H1 (cell line): ENCODE measurements around the gene AGPAT4. TPM values are rescaled to one million over a fixed set of nuclear protein-coding genes. Genes with fewer than 3 reads are reported as not detected.

Source experiments
- ASH2L ChIP-seq: fragments of 200-600, 300-600 bp; sonication (generic); IDR thresholded peaks from one replicate; pipeline ENCODE4 v1.7.1; 2017; ENCODE audit warnings: low read length
- BACH1 ChIP-seq: IDR thresholded peaks from 2 replicates; pipeline ENCODE4 v1.6.1; 2012; ENCODE audit warnings: low read length, improper control_type of control experiment
- CHD2 ChIP-seq: IDR thresholded peaks from 2 replicates; pipeline ENCODE4 v1.6.1; 2012; ENCODE audit warnings: low read length, improper control_type of control experiment
- CREB1 ChIP-seq: IDR thresholded peaks from 2 replicates; pipeline ENCODE4 v1.6.1; 2012; ENCODE audit warnings: inconsistent platforms
- CTBP2 ChIP-seq: IDR thresholded peaks from 2 replicates; pipeline ENCODE4 v1.7.0; 2011; ENCODE audit warnings: borderline replicate concordance, mild to moderate bottlenecking, moderate library complexity, mixed read lengths, low read length; ENCODE audit not compliant: insufficient read depth, insufficient read length
- GTF2F1 ChIP-seq: IDR thresholded peaks from 2 replicates; pipeline ENCODE4 v1.6.1; 2012; ENCODE audit warnings: low read depth, low read length, improper control_type of control experiment, borderline replicate concordance
- JUND ChIP-seq: IDR thresholded peaks from 2 replicates; pipeline ENCODE4 v1.6.1; 2011; ENCODE audit warnings: mild to moderate bottlenecking, improper control_type of control experiment, low read length
- KDM5A ChIP-seq: fragments of 200-600 bp; IDR thresholded peaks from 2 replicates; pipeline ENCODE4 v1.7.1; 2012; ENCODE audit warnings: mild to moderate bottlenecking, low read length, inconsistent platforms, mixed read lengths
- PHF8 ChIP-seq: fragments of 200-600 bp; sonication (generic); conservative IDR thresholded peaks from 2 replicates; pipeline ENCODE4 v1.7.1; 2012; ENCODE audit warnings: low read depth, mild to moderate bottlenecking, inconsistent platforms, low read length, moderate library complexity
- POLR2A ChIP-seq, 2 experiments: IDR thresholded peaks; 1 replicate in 1 of 2; 2 replicates in 1 of 2; pipeline ENCODE4 v1.6.1; 2011; ENCODE audit warnings: low read depth in 2 of 2, low read length in 2 of 2, mild to moderate bottlenecking in 2 of 2; ENCODE audit errors: control extremely low read depth in 1 of 2
- POLR2AphosphoS5 ChIP-seq: IDR thresholded peaks from 2 replicates; pipeline ENCODE4 v1.6.1; 2011; ENCODE audit warnings: low read depth, low read length
- SIN3A ChIP-seq, 2 experiments: IDR thresholded peaks in 1 of 2; conservative IDR thresholded peaks in 1 of 2; 2 replicates each; pipeline ENCODE4 v1.6.1; 2011 to 2012; ENCODE audit warnings: low read length in 2 of 2, improper control_type of control experiment in 1 of 2, low read depth in 1 of 2, mild to moderate bottlenecking in 1 of 2
- SIRT6 ChIP-seq: IDR thresholded peaks from one replicate; pipeline ENCODE4 v1.7.1; 2012; ENCODE audit warnings: low read length, inconsistent platforms
- SIX5 ChIP-seq: IDR thresholded peaks from 2 replicates; pipeline ENCODE4 v1.6.1; 2011; ENCODE audit warnings: mild to moderate bottlenecking, low read depth, low read length
- SP1 ChIP-seq: IDR thresholded peaks from 2 replicates; pipeline ENCODE4 v1.6.1; 2011; ENCODE audit warnings: low read depth, low read length
- TAF1 ChIP-seq: IDR thresholded peaks from 2 replicates; pipeline ENCODE4 v1.6.1; 2011; ENCODE audit warnings: mild to moderate bottlenecking, low read depth, low read length
- TAF7 ChIP-seq: optimal IDR thresholded peaks from 2 replicates; pipeline ENCODE3; 2011; ENCODE audit warnings: low read depth, mild to moderate bottlenecking, inconsistent platforms, low read length, moderate library complexity, borderline replicate concordance
- TBP ChIP-seq: IDR thresholded peaks from 2 replicates; pipeline ENCODE4 v1.6.1; 2011; ENCODE audit warnings: low read depth, low read length, improper control_type of control experiment
- TEAD4 ChIP-seq: IDR thresholded peaks from 2 replicates; pipeline ENCODE4 v1.6.1; 2012; ENCODE audit warnings: low read depth, low read length, inconsistent platforms, mixed read lengths
- polyA plus RNA-seq, 7 experiments: library from polyadenylated mRNA; depleted of rRNA in 3 of 7; stranded (reverse) in 5 of 7; unstranded in 2 of 7; fragments of >200 nt in 5 of 7; fragments of 200-250 nt in 2 of 7; gene quantifications; 1 replicate in 5 of 7; 2 replicates in 1 of 7; 4 replicates in 1 of 7; pipeline versions ENCODE4 v1.2.1 to v1.2.3, GENCODE V29; 2011 to 2013; ENCODE audit warnings: missing spikeins in 2 of 7, mixed read lengths in 2 of 7
- total RNA-seq: library from RNA; stranded (reverse); fragmentation: NEBNext Ultra II Directional; extraction: Animal tissue kit (Norgen Biotek cat#: 25700); gene quantifications from 2 replicates; pipeline ENCODE4 v1.2.1, GENCODE V29; 2021
- TF ChIP-seq, protein P1 (sequence below): IDR thresholded peaks from 2 replicates; pipeline ENCODE4 v1.6.1; 2012; ENCODE audit warnings: inconsistent platforms

AGPAT4 gene
- total and polyA plus RNA-seq, 2 of the 8 experiments (the other 6 are each of a cell fraction or from before 2014, with no cell fraction given) = 13.5 to 23.8 TPM

DNA sequence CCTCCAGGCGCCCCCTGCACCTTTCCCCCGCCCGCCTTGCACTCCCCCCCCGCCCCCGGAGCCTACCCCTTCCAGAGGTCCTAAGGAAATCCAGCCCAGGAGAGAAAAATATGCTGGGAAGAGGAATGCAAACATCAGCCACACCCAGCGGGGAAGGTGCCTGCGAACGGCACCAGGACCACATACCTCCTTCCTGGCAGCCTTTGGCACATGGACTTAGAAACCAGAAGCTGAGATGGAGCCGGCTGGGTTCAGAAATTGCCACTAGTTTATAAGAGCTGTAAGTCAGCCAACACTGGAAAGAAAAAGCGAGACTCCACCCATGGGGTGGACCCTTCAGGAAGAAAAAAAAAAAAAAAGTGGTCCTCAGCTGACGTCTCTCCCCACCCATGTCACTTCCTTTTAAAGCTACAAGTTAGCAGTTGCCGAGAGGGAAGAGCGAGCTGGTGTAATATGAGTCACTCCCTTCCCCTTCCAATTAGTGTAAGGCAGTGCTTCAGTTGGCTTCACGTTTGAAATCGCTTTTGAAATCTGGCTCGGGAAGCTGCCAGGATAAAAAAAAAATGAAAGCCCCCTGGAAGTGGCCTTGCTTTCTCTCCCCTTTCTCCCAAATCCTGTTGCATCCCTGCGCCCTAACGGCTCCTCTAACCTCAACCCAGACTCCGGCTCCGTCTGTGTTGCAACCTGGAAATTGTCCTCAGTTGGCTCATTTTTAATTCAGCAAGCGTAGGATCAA lies at the start of gene AGPAT4 (continued):
- peak; percentile 40 for TF ChIP-seq SIX5
- no peak for TF ChIP-seq SIRT6
- no peak for TF ChIP-seq KDM5A
- TF ChIP-seq ASH2L = no peak
- peak; percentile 68 for TF ChIP-seq PHF8
- no peak for TF ChIP-seq BACH1
- peak; percentile 99 for TF ChIP-seq TAF7
- peak; percentile 100 for TF ChIP-seq TAF1
- 0 out of 2 replicates have a peak, but pooled peaks have one; percentile 15 for TF ChIP-seq CHD2
- no peak for TF ChIP-seq CTBP2
- TF ChIP-seq SIN3A (conservative IDR thresholded peaks at IDR 0.05 in 1 of 2, IDR thresholded peaks at IDR 0.05 in 1 of 2; ENCODE audit: low read depth in 1 of 2, low read length in 2 of 2) = peak; percentile 64 to 71; a peak in 2 of 4 replicates
- TF ChIP-seq, protein P1, sequence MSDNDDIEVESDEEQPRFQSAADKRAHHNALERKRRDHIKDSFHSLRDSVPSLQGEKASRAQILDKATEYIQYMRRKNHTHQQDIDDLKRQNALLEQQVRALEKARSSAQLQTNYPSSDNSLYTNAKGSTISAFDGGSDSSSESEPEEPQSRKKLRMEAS = peak; percentile 70
- peak; percentile 83 for TF ChIP-seq CREB1
- peak; percentile 87; the same call in 1 of the 2 replicates for TF ChIP-seq SP1
- peak; percentile 66; the same call in 1 of the 2 replicates for TF ChIP-seq TEAD4
- TF ChIP-seq JUND = peak; percentile 73; the same call in 1 of the 2 replicates
- peak; percentile 98 for TF ChIP-seq TBP
- peak; percentile 79 for TF ChIP-seq POLR2AphosphoS5
- peak; percentile 60 to 89 for TF ChIP-seq POLR2A (IDR thresholded peaks at IDR 0.05; ENCODE audit: control extremely low read depth in 1 of 2, low read depth in 2 of 2, low read length in 2 of 2)
- TF ChIP-seq GTF2F1 = peak; percentile 87; the same call in 1 of the 2 replicates
- TF ChIP-seq, all 59 proteins: peak for 19
